Ectodermal cell (in vitro differentiated cells): ENCODE results near the gene PLCH2.
"Not testable (repeated sequence)": the region's sequence is repeated elsewhere in the genome, so short reads cannot be mapped to it uniquely, and the experiment has no call there.

Experiments used
- H3K27ac ChIP-seq: 2 replicates; pipeline ENCODE4 v1.7.0; 2013; ENCODE audit warnings: mild to moderate bottlenecking, low read depth, low read length; ENCODE audit not compliant: insufficient read depth, poor library complexity, severe bottlenecking
- H3K27me3 ChIP-seq: 2 replicates; pipeline ENCODE4 v1.7.0; 2013; ENCODE audit warnings: mild to moderate bottlenecking, low read length; ENCODE audit not compliant: insufficient read depth, control insufficient read depth, poor library complexity, severe bottlenecking
- H3K36me3 ChIP-seq: one replicate; pipeline ENCODE4 v1.7.0; 2013; ENCODE audit warnings: low read length; ENCODE audit not compliant: control insufficient read depth, insufficient read depth
- H3K4me1 ChIP-seq: one replicate; pipeline ENCODE4 v1.7.0; 2013; ENCODE audit warnings: low read length; ENCODE audit not compliant: control insufficient read depth, insufficient read depth
- H3K4me3 ChIP-seq: 2 replicates; pipeline ENCODE4 v1.7.0; 2013; ENCODE audit warnings: low read depth, low read length, control low read depth; ENCODE audit not compliant: insufficient read depth
- H3K9me3 ChIP-seq: 2 replicates; pipeline ENCODE4 v1.7.0; 2013; ENCODE audit warnings: mild to moderate bottlenecking, low read length, moderate library complexity; ENCODE audit not compliant: control insufficient read depth
- WGBS, 2 experiments: methylation state at CpG; one replicate each; pipeline ENCODE4 v1.1.7; 2013; ENCODE audit warnings: missing lambda C conversion rate in 2 of 2; 5-methylcytosine and 5-hydroxymethylcytosine counted together

PLCH2 gene

GRCh38 chr1:2433196-2433595 is 42.9 kb upstream of the PLCH2 start:
- H3K27ac ChIP-seq = no peak overlapping the region
- 91 to 93% methylated on average over 13 of the region's 13 CpGs for WGBS, 2 experiments
- H3K36me3 ChIP-seq = no peaks in the 10 kb centered on the region
- no peak overlapping the region for H3K4me3 ChIP-seq
- H3K27me3 ChIP-seq = peaks cover 7% of the 10 kb centered on the region
- peaks cover 26% of the 10 kb centered on the region for H3K4me1 ChIP-seq
- no peaks in the 10 kb centered on the region for H3K9me3 ChIP-seq

GRCh38 chr1:2433936-2434655 is 42.0 kb upstream of the PLCH2 start:
- no peak overlapping the region for H3K27ac ChIP-seq
- H3K27me3 ChIP-seq = peaks cover 7% of the 10 kb centered on the region
- peaks cover 26% of the 10 kb centered on the region for H3K4me1 ChIP-seq
- 90 to 92% methylated on average over 34 of the region's 34 CpGs for WGBS, 2 experiments
- no peak overlapping the region for H3K4me3 ChIP-seq
- no peaks in the 10 kb centered on the region for H3K9me3 ChIP-seq
- H3K36me3 ChIP-seq = no peaks in the 10 kb centered on the region

- Histone ChIP-seq H3K36me3 (no peaks in the 10 kb centered on the region), H3K4me1 (peaks cover 26% of the 10 kb centered on the region), H3K27me3 (peaks cover 7% of the 10 kb centered on the region), H3K9me3 (no peaks in the 10 kb centered on the region), H3K27ac (no peak overlapping the region), H3K4me3 (no peak overlapping the region)
- 87 to 89% methylated on average over 9 of the region's 9 CpGs for WGBS, 2 experiments
Measured at GRCh38 chr1:2435091-2435490, 41.0 kb upstream of the PLCH2 start.

GRCh38 chr1:2435746-2436355 is 40.2 kb upstream of the PLCH2 start:
- 84 to 87% methylated on average over 2 of the region's 2 CpGs for WGBS, 2 experiments
- Histone ChIP-seq H3K27me3 (peaks cover 7% of the 10 kb centered on the region), H3K4me3 (no peak overlapping the region), H3K9me3 (no peaks in the 10 kb centered on the region), H3K4me1 (peaks cover 26% of the 10 kb centered on the region), H3K36me3 (no peaks in the 10 kb centered on the region), H3K27ac (no peak overlapping the region)

- H3K36me3 ChIP-seq = no peaks in the 10 kb centered on the region
- H3K4me1 ChIP-seq = peaks cover 16% of the 10 kb centered on the region
- no peak overlapping the region for H3K4me3 ChIP-seq
- H3K27ac ChIP-seq = no peak overlapping the region
- no peaks in the 10 kb centered on the region for H3K9me3 ChIP-seq
- WGBS, 2 experiments = 90 to 91% methylated on average over 7 of the region's 7 CpGs
- H3K27me3 ChIP-seq = peaks cover 10% of the 10 kb centered on the region
Measured at GRCh38 chr1:2436876-2437275, 39.2 kb upstream of the PLCH2 start.

- Histone ChIP-seq H3K9me3 (no peaks in the 10 kb centered on the region), H3K27me3 (peaks cover 18% of the 10 kb centered on the region), H3K36me3 (no peaks in the 10 kb centered on the region), H3K4me1 (peaks cover 8% of the 10 kb centered on the region), H3K4me3 (no peak overlapping the region), H3K27ac (no peak overlapping the region)
- WGBS, 2 experiments = 94% methylated on average over 15 of the region's 15 CpGs
Measured at GRCh38 chr1:2437617-2438016, 38.5 kb upstream of the PLCH2 start.

GRCh38 chr1:2438038-2438437 is 38.1 kb upstream of the PLCH2 start:
- no peak overlapping the region for H3K27ac ChIP-seq
- no peak overlapping the region for H3K4me3 ChIP-seq
- H3K4me1 ChIP-seq = peaks cover 7% of the 10 kb centered on the region
- WGBS, 2 experiments = 93 to 94% methylated on average over 15 of the region's 15 CpGs
- H3K36me3 ChIP-seq = no peaks in the 10 kb centered on the region
- H3K9me3 ChIP-seq = no peaks in the 10 kb centered on the region
- peaks cover 21% of the 10 kb centered on the region for H3K27me3 ChIP-seq

- Histone ChIP-seq H3K9me3 (no peaks in the 10 kb centered on the region), H3K27me3 (peaks cover 24% of the 10 kb centered on the region), H3K4me3 (no peak overlapping the region), H3K27ac (no peak overlapping the region), H3K4me1 (peaks cover 6% of the 10 kb centered on the region), H3K36me3 (no peaks in the 10 kb centered on the region)
- 93 to 95% methylated on average over 14 of the region's 14 CpGs for WGBS, 2 experiments
Measured at GRCh38 chr1:2438641-2439040, 37.4 kb upstream of the PLCH2 start.

GRCh38 chr1:2439369-2439768 is 36.7 kb upstream of the PLCH2 start:
- peaks cover 32% of the 10 kb centered on the region for H3K27me3 ChIP-seq
- no peaks in the 10 kb centered on the region for H3K36me3 ChIP-seq
- peaks cover 9% of the 10 kb centered on the region for H3K4me1 ChIP-seq
- H3K27ac ChIP-seq = no peak overlapping the region
- H3K9me3 ChIP-seq = no peaks in the 10 kb centered on the region
- 93% methylated on average over 15 of the region's 15 CpGs for WGBS, 2 experiments
- no peak overlapping the region for H3K4me3 ChIP-seq

- H3K4me3 ChIP-seq, H3K36me3 ChIP-seq, H3K9me3 ChIP-seq, H3K27ac ChIP-seq: not testable (repeated sequence)
- WGBS, 2 experiments = 91 to 94% methylated on average over 23 of the region's 23 CpGs
- Histone ChIP-seq H3K27me3 (peaks cover 37% of the 10 kb centered on the region), H3K4me1 (peaks cover 19% of the 10 kb centered on the region)
Measured at GRCh38 chr1:2440346-2440745, 35.7 kb upstream of the PLCH2 start.
